GM18517 (cell line): ENCODE data around the gene DPY19L1.
"Not testable (repeated sequence)": the region's sequence is repeated elsewhere in the genome, so short reads cannot be mapped to it uniquely, and the experiment has no call there.

ENCODE experiments used
- ATAC-seq: cut with Tn5 transposase; IDR thresholded peaks from one replicate; pipeline ENCODE4 v1.9.1; 2021; ENCODE audit warnings: mild to moderate bottlenecking, moderate library complexity; ENCODE audit not compliant: unreplicated experiment

The DPY19L1 gene

GRCh38 chr7:35037211-35037525 is at the start of gene DPY19L1:
DPY19L1 (minus strand) TSS chr7:35037485; CDS start chr7:35037394, 91 bp downstream.
- peak; percentile 33 for ATAC-seq

GRCh38 chr7:35079517-35079916 is 42.2 kb upstream of the DPY19L1 start:
- ATAC-seq = not testable (repeated sequence)

- not testable (repeated sequence) for ATAC-seq
Measured at GRCh38 chr7:35074008-35074407, 36.7 kb upstream of the DPY19L1 start.

GRCh38 chr7:35072950-35073827 is 35.9 kb upstream of the DPY19L1 start:
- ATAC-seq = peak; percentile 81

- not testable (repeated sequence) for ATAC-seq
Measured at GRCh38 chr7:35069084-35069483, 31.8 kb upstream of the DPY19L1 start.

- not testable (repeated sequence) for ATAC-seq
Measured at GRCh38 chr7:35065382-35065781, 28.1 kb upstream of the DPY19L1 start.

GRCh38 chr7:35058571-35058970 is 21.3 kb upstream of the DPY19L1 start:
- ATAC-seq = not testable (repeated sequence)

- not testable (repeated sequence) for ATAC-seq
Measured at GRCh38 chr7:35057505-35058451, 20.5 kb upstream of the DPY19L1 start.

- ATAC-seq = not testable (repeated sequence)
Measured at GRCh38 chr7:35055733-35056132, 18.4 kb upstream of the DPY19L1 start.

- ATAC-seq = not testable (repeated sequence)
Measured at GRCh38 chr7:35053488-35054175, 16.3 kb upstream of the DPY19L1 start.

- not testable (repeated sequence) for ATAC-seq
Measured at GRCh38 chr7:35048390-35048789, 11.1 kb upstream of the DPY19L1 start.

- ATAC-seq = not testable (repeated sequence)
Measured at GRCh38 chr7:35047912-35048305, 10.6 kb upstream of the DPY19L1 start.

- ATAC-seq = not testable (repeated sequence)
Measured at GRCh38 chr7:35047263-35047911, 10.1 kb upstream of the DPY19L1 start.

GRCh38 chr7:35043301-35043700 is 6.0 kb upstream of the DPY19L1 start:
- not testable (repeated sequence) for ATAC-seq

- no peak for ATAC-seq
Measured at GRCh38 chr7:35040906-35041305, 3.6 kb upstream of the DPY19L1 start.

- no peak for ATAC-seq
Measured at GRCh38 chr7:35039343-35039742, 2.1 kb upstream of the DPY19L1 start.

- no peak for ATAC-seq
Measured at GRCh38 chr7:35038354-35038753, 1.1 kb upstream of the DPY19L1 start.

- peak; percentile 71 for ATAC-seq
Measured at GRCh38 chr7:35037526-35038341, 449 bp upstream of the DPY19L1 start.

- peak; percentile 1 for ATAC-seq
Measured at GRCh38 chr7:35036361-35037171, 719 bp downstream of the DPY19L1 start.
